Urinary bladder (tissue), 4 donors: ENCODE results near the gene HENMT1. TPM values are rescaled to one million over a fixed set of nuclear protein-coding genes. Genes with fewer than 3 reads are reported as not detected.

Source experiments
- DNase-seq: peaks from one replicate; pipeline ENCODE4 v3.0.0-alpha.2; 2015; ENCODE audit errors: extremely low spot score
- H3K27ac ChIP-seq: one replicate; pipeline ENCODE4 v1.5.1; 2013; ENCODE audit warnings: low read depth, mild to moderate bottlenecking, moderate library complexity
- H3K36me3 ChIP-seq: one replicate; pipeline ENCODE4 v1.6.1; 2013; ENCODE audit warnings: mild to moderate bottlenecking, moderate library complexity; ENCODE audit not compliant: insufficient read depth
- H3K4me1 ChIP-seq: one replicate; pipeline ENCODE4 v1.6.1; 2013; ENCODE audit warnings: mild to moderate bottlenecking, moderate library complexity; ENCODE audit not compliant: insufficient read depth
- H3K4me3 ChIP-seq: one replicate; pipeline ENCODE4 v1.5.1; 2013; ENCODE audit warnings: low read depth, low read length
- WGBS: extraction: QIAGEN DNeasy Blood & Tissue Kit; methylation state at CpG from one replicate; pipeline ENCODE4 v1.1.7; 2013; 5-methylcytosine and 5-hydroxymethylcytosine counted together
- polyA plus RNA-seq: library from polyadenylated mRNA; stranded (reverse); fragments of 200-250 nt; gene quantifications from one replicate; pipeline ENCODE4 v1.2.3, GENCODE V29; 2013
- total RNA-seq: library from RNA; depleted of rRNA; stranded (reverse); fragments of >200 nt; gene quantifications from one replicate; pipeline ENCODE4 v1.2.3, GENCODE V29; 2014
- donor health status: healthy with polysubstance abuse.
- donor health status: healthy.

Gene HENMT1
- total and polyA plus RNA-seq, 2 donors, result 4.7 to 11.4 TPM

- H3K27ac ChIP-seq, result no peak overlapping the region
- H3K36me3 ChIP-seq, result peaks cover 2% of the 10 kb centered on the region
- no peaks in the 10 kb centered on the region for H3K4me1 ChIP-seq
- WGBS, result 92% methylated on average over 3 of the region's 3 CpGs
- DNase-seq, result no peak
- H3K4me3 ChIP-seq, result no peak overlapping the region
These were observed 26.4 kb downstream of the HENMT1 start for GRCh38 chr1:108634521-108634920.

DNA sequence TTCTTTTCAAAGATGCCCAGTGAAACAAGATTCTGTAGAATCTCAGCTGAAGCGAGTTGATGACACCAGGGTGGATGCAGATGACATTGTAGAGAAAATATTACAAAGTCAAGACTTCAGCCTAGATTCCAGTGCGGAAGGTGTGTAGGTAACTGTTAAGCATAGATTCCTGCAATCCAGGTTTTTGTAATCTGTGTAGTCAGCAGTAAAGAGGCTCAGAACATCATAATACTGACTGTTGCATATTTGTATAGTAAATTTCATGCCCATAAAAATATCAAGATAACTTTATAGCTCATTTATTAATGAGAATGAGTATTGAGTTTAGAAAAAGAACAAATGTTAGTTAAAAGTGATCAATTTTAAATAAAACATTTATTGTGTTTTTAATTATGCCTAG, 32.2 kb downstream of the HENMT1 start:
- Histone ChIP-seq H3K4me3 (no peak overlapping the region), H3K36me3 (no peaks in the 10 kb centered on the region), H3K4me1 (no peaks in the 10 kb centered on the region), H3K27ac (no peak overlapping the region)
- WGBS, result 97% methylated on average over 2 of the region's 2 CpGs
- no peak for DNase-seq

- DNase-seq, result no peak
- no peak overlapping the region for H3K27ac ChIP-seq
- H3K36me3 ChIP-seq, result no peaks in the 10 kb centered on the region
- no peak overlapping the region for H3K4me3 ChIP-seq
- WGBS, result 65% methylated on average over 3 of the region's 3 CpGs
- H3K4me1 ChIP-seq, result no peaks in the 10 kb centered on the region
These were observed 32.9 kb downstream of the HENMT1 start for GRCh38 chr1:108627951-108628350.

- Histone ChIP-seq H3K27ac (no peak overlapping the region), H3K4me3 (no peak overlapping the region), H3K36me3 (no peaks in the 10 kb centered on the region), H3K4me1 (no peaks in the 10 kb centered on the region)
- WGBS, result 66% methylated on average over 1 of the region's 1 CpG
- no peak for DNase-seq
These were observed 33.6 kb downstream of the HENMT1 start for GRCh38 chr1:108627256-108627655.

DNA sequence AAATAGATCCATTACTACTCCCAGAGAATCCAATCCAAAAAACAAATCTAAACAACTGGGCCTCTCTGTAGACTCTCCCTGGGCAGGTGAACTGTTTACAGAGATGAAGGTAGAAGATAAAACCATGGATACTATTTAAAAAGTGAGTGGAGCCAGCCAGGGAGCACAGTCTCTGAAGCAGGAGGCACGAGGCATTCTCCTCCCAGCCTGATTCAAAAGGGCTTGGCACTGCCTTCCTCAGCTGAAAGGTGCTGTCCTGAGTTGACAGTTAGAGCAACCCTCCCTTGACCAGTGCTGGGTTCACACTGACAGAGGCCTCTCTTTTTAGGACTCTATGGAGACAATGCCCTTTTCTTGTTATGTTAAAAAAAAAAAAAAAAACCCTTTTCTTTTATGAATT, 36.8 kb downstream of the HENMT1 start:
- WGBS, result 75% methylated on average over 1 of the region's 1 CpG
- peaks cover 1% of the 10 kb centered on the region for H3K36me3 ChIP-seq
- H3K4me1 ChIP-seq, result no peaks in the 10 kb centered on the region
- no peak overlapping the region for H3K4me3 ChIP-seq
- H3K27ac ChIP-seq, result no peak overlapping the region
- DNase-seq, result no peak

DNA sequence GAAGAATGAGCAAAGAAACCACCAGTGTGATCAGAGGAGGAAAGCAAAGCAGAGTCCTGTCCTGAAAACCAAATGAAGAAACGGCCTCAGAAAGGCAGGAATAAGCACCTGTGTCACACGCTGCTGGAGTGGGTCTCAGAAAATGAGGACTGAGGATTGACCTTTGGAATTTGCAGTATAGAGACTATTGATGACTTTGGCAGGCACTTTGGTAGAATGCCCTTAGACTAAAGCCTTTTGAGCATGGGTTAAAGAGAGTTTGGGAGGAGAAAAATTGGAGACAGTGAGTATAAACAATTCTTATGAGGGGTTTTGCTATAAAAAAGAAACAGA, 43.2 kb downstream of the HENMT1 start:
- H3K36me3 ChIP-seq, result peaks cover 3% of the 10 kb centered on the region
- H3K27ac ChIP-seq, result no peak overlapping the region
- 96% methylated on average over 2 of the region's 2 CpGs for WGBS
- H3K4me3 ChIP-seq, result no peak overlapping the region
- DNase-seq, result no peak
- no peaks in the 10 kb centered on the region for H3K4me1 ChIP-seq

DNA sequence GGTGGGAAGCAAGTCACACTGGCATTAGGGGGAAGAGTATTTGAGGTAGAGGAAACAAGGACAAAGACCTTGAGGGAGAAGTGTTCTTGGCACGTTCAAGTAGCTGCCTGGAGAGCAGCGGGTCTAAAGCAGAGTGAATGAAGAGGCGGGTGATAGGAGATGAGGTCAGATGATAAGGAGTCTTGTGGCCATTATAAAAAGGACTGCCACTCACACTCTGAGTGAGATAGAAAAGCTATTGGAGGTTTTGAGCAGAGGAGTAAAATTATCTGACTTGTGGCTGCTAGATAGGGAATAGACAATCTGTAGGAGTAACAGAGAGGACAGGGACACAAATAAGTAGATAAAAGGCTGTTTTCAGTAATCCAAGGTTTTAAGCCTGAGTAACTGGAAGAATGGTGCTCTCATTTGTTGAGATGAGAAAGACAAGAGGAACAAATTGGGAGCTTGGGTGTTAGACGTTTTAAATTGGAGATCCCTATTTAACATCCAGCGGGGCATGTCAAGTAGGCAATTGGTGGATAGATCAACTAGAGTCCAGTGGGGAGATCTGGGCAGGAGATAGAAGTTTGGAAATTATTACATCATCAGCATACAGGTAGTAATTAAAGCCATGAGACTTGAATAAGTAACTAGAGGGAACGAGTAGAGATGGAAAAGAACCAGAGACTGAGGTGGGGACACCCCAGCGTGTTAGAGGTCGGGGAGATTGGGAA, 43.7 kb downstream of the HENMT1 start:
- Histone ChIP-seq H3K36me3 (peaks cover 5% of the 10 kb centered on the region), H3K4me1 (no peaks in the 10 kb centered on the region), H3K4me3 (no peak overlapping the region), H3K27ac (no peak overlapping the region)
- WGBS, result 94% methylated on average over 8 of the region's 8 CpGs
- DNase-seq, result no peak

GRCh38 chr1:108615544-108615943, 45.3 kb downstream of the HENMT1 start:
- DNase-seq, result no peak
- no peak overlapping the region for H3K27ac ChIP-seq
- H3K4me1 ChIP-seq, result no peaks in the 10 kb centered on the region
- WGBS, result 63% methylated on average over 2 of the region's 2 CpGs
- peaks cover 5% of the 10 kb centered on the region for H3K36me3 ChIP-seq
- no peak overlapping the region for H3K4me3 ChIP-seq

- H3K4me3 ChIP-seq, result no peak overlapping the region
- WGBS, result 77% methylated on average over 5 of the region's 5 CpGs
- DNase-seq, result no peak
These were observed 48.4 kb downstream of the HENMT1 start for GRCh38 chr1:108612496-108612895.

GRCh38 chr1:108611984-108612383, 48.9 kb downstream of the HENMT1 start:
- no peak for DNase-seq
- H3K27ac ChIP-seq, result no peak overlapping the region
- WGBS, result 40% methylated on average over 4 of the region's 4 CpGs
- no peak overlapping the region for H3K4me3 ChIP-seq
- H3K4me1 ChIP-seq, result no peaks in the 10 kb centered on the region
- H3K36me3 ChIP-seq, result peaks cover 4% of the 10 kb centered on the region

More at GRCh38 chr1:108612496-108612895, 48.4 kb downstream of the HENMT1 start:
- no peak overlapping the region for H3K27ac ChIP-seq
- peaks cover 4% of the 10 kb centered on the region for H3K36me3 ChIP-seq
- H3K4me1 ChIP-seq, result no peaks in the 10 kb centered on the region

DNA sequence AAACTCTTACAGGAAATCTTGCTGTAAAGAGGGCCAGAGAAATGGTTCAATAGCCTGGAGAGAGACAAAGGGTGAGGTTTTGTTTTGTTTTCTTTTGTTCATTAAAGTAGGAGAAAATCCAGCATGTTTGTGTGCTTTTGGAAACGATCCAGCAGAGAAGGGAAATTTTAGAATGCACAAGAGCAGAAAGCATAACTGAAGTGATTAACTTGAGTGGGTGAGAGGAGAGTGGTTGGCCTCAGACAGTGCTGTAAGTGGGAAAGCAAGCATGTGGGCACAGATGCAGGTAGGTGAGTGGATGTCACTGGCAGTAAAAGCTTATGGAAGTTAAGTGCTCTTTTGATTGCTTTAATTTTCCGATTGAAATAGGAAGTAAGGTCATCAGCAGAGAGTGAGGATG, 50.8 kb downstream of the HENMT1 start:
- WGBS, result 63% methylated on average over 2 of the region's 2 CpGs
- Histone ChIP-seq H3K4me3 (no peak overlapping the region), H3K27ac (no peak overlapping the region), H3K4me1 (no peaks in the 10 kb centered on the region), H3K36me3 (peaks cover 4% of the 10 kb centered on the region)
- no peak for DNase-seq

DNA sequence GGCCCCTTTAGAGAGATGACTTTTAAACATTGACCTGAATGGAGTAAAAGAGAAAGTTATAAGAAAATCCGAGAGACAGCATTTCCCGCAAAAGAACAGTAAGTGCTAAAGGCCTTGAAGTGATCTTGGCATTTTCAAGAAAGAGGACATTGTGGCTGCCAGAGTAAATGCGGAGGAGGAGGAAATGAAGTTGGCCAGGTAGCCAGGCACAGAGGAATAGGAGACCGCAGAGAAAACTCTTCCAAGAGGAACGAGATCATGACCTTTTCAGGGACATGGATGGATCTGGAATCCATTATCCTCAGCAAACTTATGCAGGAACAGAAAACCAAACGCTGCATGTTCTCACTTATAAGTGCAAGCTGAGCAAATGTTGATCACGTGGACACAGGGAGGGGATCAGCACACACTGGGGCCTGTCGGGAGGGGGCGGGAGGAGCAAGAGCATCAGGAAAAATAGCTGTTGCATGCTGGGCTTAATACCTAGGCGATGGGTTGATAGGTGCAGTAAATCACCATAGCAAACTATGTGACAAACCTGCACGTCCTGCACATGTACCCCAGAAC, 51.3 kb downstream of the HENMT1 start:
- DNase-seq, result no peak
- no peaks in the 10 kb centered on the region for H3K4me1 ChIP-seq
- peaks cover 4% of the 10 kb centered on the region for H3K36me3 ChIP-seq
- H3K27ac ChIP-seq, result no peak overlapping the region
- no peak overlapping the region for H3K4me3 ChIP-seq
- 53% methylated on average over 11 of the region's 11 CpGs for WGBS

DNA sequence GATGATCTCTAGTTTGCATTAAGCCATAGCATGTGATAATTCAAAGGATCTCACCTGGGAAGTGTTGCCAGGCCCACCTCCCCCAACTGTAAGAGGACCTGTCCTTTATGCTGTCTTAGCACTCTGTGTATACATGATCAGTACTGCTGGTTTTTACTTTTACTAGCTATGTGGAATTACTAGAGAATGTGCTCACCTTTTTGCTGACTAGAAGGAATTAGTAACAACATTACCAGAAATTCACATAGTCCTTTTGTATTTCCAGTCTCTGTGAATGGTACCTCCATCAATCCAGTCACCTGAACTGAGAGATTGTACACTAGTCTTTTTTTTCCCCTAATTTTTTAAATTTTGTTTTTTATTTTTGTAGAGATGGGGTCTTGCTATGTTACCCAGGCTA, 54.4 kb downstream of the HENMT1 start:
- no peak overlapping the region for H3K4me3 ChIP-seq
- no peaks in the 10 kb centered on the region for H3K4me1 ChIP-seq
- H3K36me3 ChIP-seq, result no peaks in the 10 kb centered on the region
- no peak overlapping the region for H3K27ac ChIP-seq
- DNase-seq, result no peak

GRCh38 chr1:108605633-108606032, 55.3 kb downstream of the HENMT1 start:
- Histone ChIP-seq H3K4me3 (no peak overlapping the region), H3K27ac (no peak overlapping the region), H3K36me3 (no peaks in the 10 kb centered on the region), H3K4me1 (no peaks in the 10 kb centered on the region)
- no peak for DNase-seq
